Esophagus (tissue), 2 donors: Measurements from ENCODE around the gene ZIC5. TPM values are rescaled to one million over a fixed set of nuclear protein-coding genes. Genes with fewer than 3 reads are reported as not detected.

Source experiments
- H3K27ac ChIP-seq, 2 donors: one replicate each; pipeline ENCODE4 v1.5.1; 2013; ENCODE audit warnings: low read depth in 2 of 2, mild to moderate bottlenecking in 2 of 2, inconsistent platforms in 1 of 2, low read length in 1 of 2, moderate library complexity in 1 of 2
- H3K27me3 ChIP-seq, 2 donors: one replicate each; pipeline ENCODE4 v1.6.1; 2013; ENCODE audit warnings: low read length in 2 of 2, control low read depth in 1 of 2, mild to moderate bottlenecking in 1 of 2; ENCODE audit not compliant: insufficient read depth in 2 of 2, control insufficient read depth in 1 of 2
- H3K36me3 ChIP-seq, 2 donors: one replicate each; pipeline ENCODE4 v1.6.1; 2013; ENCODE audit warnings: low read length in 1 of 2; ENCODE audit not compliant: control insufficient read depth in 2 of 2, insufficient read depth in 2 of 2
- H3K4me1 ChIP-seq, 2 donors: one replicate each; pipeline ENCODE4 v1.6.1; 2013; ENCODE audit warnings: low read length in 1 of 2; ENCODE audit not compliant: control insufficient read depth in 2 of 2, insufficient read depth in 2 of 2
- H3K4me3 ChIP-seq, 2 donors: one replicate each; pipeline ENCODE4 v1.5.1; 2013; ENCODE audit warnings: low read length in 2 of 2, mild to moderate bottlenecking in 2 of 2, low read depth in 1 of 2, moderate library complexity in 1 of 2
- H3K9me3 ChIP-seq, 2 donors: one replicate each; pipeline ENCODE4 v1.6.1; 2013; ENCODE audit warnings: mild to moderate bottlenecking in 2 of 2, low read depth in 1 of 2, low read length in 1 of 2, moderate library complexity in 1 of 2; ENCODE audit not compliant: control insufficient read depth in 2 of 2, insufficient read depth in 1 of 2
- WGBS, 2 donors: extraction: QIAGEN DNeasy Blood & Tissue Kit; methylation state at CpG; one replicate each; pipeline ENCODE4 v1.1.7; 2013; 5-methylcytosine and 5-hydroxymethylcytosine counted together
- polyA plus RNA-seq, 2 donors: library from polyadenylated mRNA; stranded (reverse); fragments of 200-250 nt; gene quantifications; one replicate each; pipeline ENCODE4 v1.2.3, GENCODE V29; 2013
- donor health status: healthy with polysubstance abuse.
- donor health status: Bipolar disorder and iron deficiency.

Gene ZIC5
- polyA plus RNA-seq, 2 donors = not detected

GRCh38 chr13:99922631-99923404 is 48.7 kb downstream of the ZIC5 start:
- no peak overlapping the region for H3K27ac ChIP-seq
- H3K36me3 ChIP-seq = no peaks in the 10 kb centered on the region
- no peaks in the 10 kb centered on the region for H3K4me1 ChIP-seq
- no peak overlapping the region for H3K4me3 ChIP-seq
- no peaks in the 10 kb centered on the region for H3K9me3 ChIP-seq
- H3K27me3 ChIP-seq = no peaks in the 10 kb centered on the region
- WGBS, 2 donors = 65 to 66% methylated on average over 20 of the region's 20 CpGs

- Histone ChIP-seq H3K4me1 (no peaks in the 10 kb centered on the region), H3K4me3 (no peak overlapping the region), H3K36me3 (no peaks in the 10 kb centered on the region), H3K27ac (no peak overlapping the region), H3K27me3 (no peaks in the 10 kb centered on the region), H3K9me3 (no peaks in the 10 kb centered on the region)
- 61 to 78% methylated on average over 2 of the region's 2 CpGs for WGBS, 2 donors
These were observed 52.4 kb downstream of the ZIC5 start for GRCh38 chr13:99919132-99919531.

GRCh38 chr13:99916366-99917103 is 55.0 kb downstream of the ZIC5 start:
- no peaks in the 10 kb centered on the region for H3K27me3 ChIP-seq
- H3K4me1 ChIP-seq = no peaks in the 10 kb centered on the region
- H3K9me3 ChIP-seq = no peaks in the 10 kb centered on the region
- WGBS, 2 donors = 40 to 41% methylated on average over 10 of the region's 10 CpGs
- no peaks in the 10 kb centered on the region for H3K36me3 ChIP-seq
- H3K4me3 ChIP-seq = no peak overlapping the region
- no peak overlapping the region for H3K27ac ChIP-seq

GRCh38 chr13:99913167-99913566 is 58.4 kb downstream of the ZIC5 start:
- H3K4me3 ChIP-seq = no peak overlapping the region
- no peaks in the 10 kb centered on the region for H3K27me3 ChIP-seq
- H3K36me3 ChIP-seq = no peaks in the 10 kb centered on the region
- no peak overlapping the region for H3K27ac ChIP-seq
- H3K9me3 ChIP-seq = no peaks in the 10 kb centered on the region
- WGBS, 2 donors = 71 to 77% methylated on average over 7 of the region's 7 CpGs
- no peaks in the 10 kb centered on the region for H3K4me1 ChIP-seq

Other genes with a start within 250 kb of the ZIC5 start
- gene ZIC2, start 10.0 kb upstream of the ZIC5 start, polyA plus RNA-seq = under 1 TPM; 0.04 to 0.11 TPM
- gene PCCA, start 117.3 kb upstream of the ZIC5 start, polyA plus RNA-seq = 10 to 100 TPM; 11.1 to 15.2 TPM